Activated T-helper 17 cell treated with anti-CD3 and anti-CD28 coated beads, Interleukin-2, amount 50 U/mL, for 72 hours (primary cell): ENCODE data around the gene TMEM130. TPM values are rescaled to one million over a fixed set of nuclear protein-coding genes. Genes with fewer than 3 reads are reported as not detected.

ENCODE experiments used
- ATAC-seq: fragments of 150-1000 bp; cut with Tn5 transposase; replicated peaks from 2 replicates; pipeline ENCODE4 v1.10.0; 2021; ENCODE audit warnings: mild to moderate bottlenecking, moderate library complexity
- H3K27ac Mint-ChIP-seq: one replicate; pipeline ENCODE4 v1.8.0; 2022; ENCODE audit warnings: mixed read lengths
- H3K27me3 Mint-ChIP-seq: one replicate; pipeline ENCODE4 v1.8.0; 2022; ENCODE audit warnings: mixed read lengths
- H3K36me3 Mint-ChIP-seq: one replicate; pipeline ENCODE4 v1.8.0; 2022; ENCODE audit warnings: low read depth, mild to moderate bottlenecking, mixed read lengths
- H3K4me1 Mint-ChIP-seq: one replicate; pipeline ENCODE4 v1.8.0; 2022; ENCODE audit warnings: mixed read lengths
- H3K4me3 Mint-ChIP-seq: one replicate; pipeline ENCODE4 v1.8.0; 2022; ENCODE audit warnings: mild to moderate bottlenecking, mixed read lengths
- H3K9me3 Mint-ChIP-seq: one replicate; pipeline ENCODE4 v1.8.0; 2022; ENCODE audit warnings: mixed read lengths
- total RNA-seq, 2 donors: library from RNA; stranded (reverse); gene quantifications; one replicate each; pipeline ENCODE4 v1.2.3, GENCODE V29; 2022

Gene TMEM130
- total RNA-seq, 2 donors from 2014 or later = not detected

DNA sequence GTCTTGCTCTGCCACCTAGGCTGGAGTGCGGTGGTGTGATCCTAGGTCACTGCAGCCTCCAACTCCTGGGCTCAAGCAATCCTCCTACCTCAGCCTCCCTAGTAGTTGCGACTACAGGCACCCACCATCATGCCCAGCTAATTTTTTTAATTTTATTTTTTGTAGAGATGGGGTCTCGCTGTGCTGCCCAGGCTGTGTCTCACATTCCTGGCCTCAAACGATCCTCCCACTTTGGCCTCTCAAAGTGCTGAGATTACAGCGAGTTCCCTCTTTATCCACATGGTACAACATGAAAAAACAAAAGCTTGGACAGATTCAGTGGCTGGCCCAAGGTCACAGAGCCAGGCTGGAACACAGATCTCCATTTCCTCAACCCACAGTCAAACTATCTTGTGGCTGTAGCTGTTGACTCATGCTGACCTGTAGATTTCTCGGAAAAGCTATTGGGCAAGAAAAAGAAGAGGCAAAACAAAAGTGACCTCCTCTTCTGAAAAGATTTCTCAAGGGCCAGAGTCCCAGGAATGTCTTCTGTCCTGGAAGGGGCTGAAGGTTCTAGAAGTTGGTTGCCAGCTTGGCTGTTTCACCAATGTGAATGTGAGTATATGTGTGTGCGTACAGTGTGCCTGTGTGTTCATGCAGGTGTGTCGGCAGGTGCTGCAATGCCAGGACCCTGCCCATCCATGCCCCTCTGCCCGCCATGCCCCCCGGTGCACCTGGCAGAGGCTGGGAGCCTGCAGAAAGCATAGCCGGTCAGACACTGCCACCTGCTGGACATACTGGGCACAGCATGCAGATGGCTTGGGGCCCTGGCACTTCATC, 28.4 kb downstream of the TMEM130 start:
- Mint-ChIP-seq H3K4me1 (no peaks in the 10 kb centered on the region), H3K27ac (no peak overlapping the region), H3K4me3 (no peak overlapping the region), H3K27me3 (peaks cover 7% of the 10 kb centered on the region), H3K36me3 (no peaks in the 10 kb centered on the region), H3K9me3 (no peaks in the 10 kb centered on the region)
- ATAC-seq = peak; percentile 58

DNA sequence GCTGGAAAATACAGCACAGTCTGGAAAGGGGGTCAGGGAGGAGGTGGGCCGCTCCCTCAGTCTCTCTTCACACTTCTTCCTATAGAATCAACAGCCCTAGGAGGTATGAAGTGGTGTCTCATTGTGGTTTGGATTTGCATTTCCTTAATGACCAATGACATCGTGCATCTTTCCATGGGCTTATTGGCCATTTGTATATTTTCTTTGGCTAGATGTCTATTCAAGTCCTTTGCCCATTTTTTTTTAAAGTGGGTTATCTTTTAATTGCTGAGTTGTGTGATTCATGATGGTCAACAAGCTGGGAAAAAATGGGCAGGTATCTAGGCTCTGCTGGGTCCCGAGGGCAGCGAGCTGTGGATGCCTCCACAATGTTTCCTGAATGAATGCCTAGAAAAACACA, 29.1 kb downstream of the TMEM130 start:
- Mint-ChIP-seq H3K27me3 (peaks cover 7% of the 10 kb centered on the region), H3K4me3 (no peak overlapping the region), H3K4me1 (no peaks in the 10 kb centered on the region), H3K36me3 (no peaks in the 10 kb centered on the region), H3K9me3 (no peaks in the 10 kb centered on the region), H3K27ac (no peak overlapping the region)
- ATAC-seq = no peak

DNA sequence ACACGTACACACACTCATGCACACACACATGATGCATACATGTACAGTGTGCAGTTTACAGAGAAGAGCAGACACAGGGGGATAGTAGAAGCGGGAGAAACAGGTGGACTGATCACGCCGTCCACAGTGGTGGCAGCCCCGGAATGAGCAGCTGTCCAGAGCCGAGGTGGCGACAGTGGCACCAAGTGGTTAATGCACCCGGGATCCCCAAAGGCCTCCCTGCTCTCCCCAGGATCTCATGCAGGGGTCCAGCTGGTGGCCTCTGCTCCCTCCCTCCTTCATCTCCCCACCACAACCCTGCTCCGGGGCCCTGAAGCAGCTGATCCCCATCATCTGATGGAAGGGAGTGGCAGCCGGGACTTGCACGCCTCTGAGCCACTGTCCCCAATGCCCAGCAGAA, 29.7 kb downstream of the TMEM130 start:
- ATAC-seq = no peak
- Mint-ChIP-seq H3K4me1 (no peaks in the 10 kb centered on the region), H3K4me3 (no peak overlapping the region), H3K9me3 (no peaks in the 10 kb centered on the region), H3K27me3 (peaks cover 7% of the 10 kb centered on the region), H3K27ac (no peak overlapping the region), H3K36me3 (no peaks in the 10 kb centered on the region)

DNA sequence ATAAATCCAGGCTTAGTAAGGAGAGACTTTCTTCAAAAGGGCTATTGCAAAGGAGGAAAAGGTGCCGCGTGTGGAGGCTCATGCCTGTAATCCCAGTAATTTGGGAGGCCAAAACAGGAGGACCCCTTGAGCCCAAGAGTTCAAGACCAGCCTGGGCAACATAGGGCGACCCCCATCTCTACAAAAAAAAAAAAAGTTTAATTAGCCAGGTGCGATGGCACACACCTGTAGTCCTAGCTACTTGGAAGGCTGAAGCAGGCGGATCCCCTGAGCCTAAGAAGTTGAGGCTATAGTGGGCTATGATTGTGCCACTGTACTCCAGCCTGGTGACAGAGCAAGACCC, 32.2 kb downstream of the TMEM130 start:
- H3K9me3 Mint-ChIP-seq = no peaks in the 10 kb centered on the region
- no peaks in the 10 kb centered on the region for H3K36me3 Mint-ChIP-seq
- no peak overlapping the region for H3K27ac Mint-ChIP-seq
- H3K4me3 Mint-ChIP-seq = no peak overlapping the region
- H3K4me1 Mint-ChIP-seq = no peaks in the 10 kb centered on the region
- H3K27me3 Mint-ChIP-seq = peaks cover 7% of the 10 kb centered on the region
- ATAC-seq = no peak

DNA sequence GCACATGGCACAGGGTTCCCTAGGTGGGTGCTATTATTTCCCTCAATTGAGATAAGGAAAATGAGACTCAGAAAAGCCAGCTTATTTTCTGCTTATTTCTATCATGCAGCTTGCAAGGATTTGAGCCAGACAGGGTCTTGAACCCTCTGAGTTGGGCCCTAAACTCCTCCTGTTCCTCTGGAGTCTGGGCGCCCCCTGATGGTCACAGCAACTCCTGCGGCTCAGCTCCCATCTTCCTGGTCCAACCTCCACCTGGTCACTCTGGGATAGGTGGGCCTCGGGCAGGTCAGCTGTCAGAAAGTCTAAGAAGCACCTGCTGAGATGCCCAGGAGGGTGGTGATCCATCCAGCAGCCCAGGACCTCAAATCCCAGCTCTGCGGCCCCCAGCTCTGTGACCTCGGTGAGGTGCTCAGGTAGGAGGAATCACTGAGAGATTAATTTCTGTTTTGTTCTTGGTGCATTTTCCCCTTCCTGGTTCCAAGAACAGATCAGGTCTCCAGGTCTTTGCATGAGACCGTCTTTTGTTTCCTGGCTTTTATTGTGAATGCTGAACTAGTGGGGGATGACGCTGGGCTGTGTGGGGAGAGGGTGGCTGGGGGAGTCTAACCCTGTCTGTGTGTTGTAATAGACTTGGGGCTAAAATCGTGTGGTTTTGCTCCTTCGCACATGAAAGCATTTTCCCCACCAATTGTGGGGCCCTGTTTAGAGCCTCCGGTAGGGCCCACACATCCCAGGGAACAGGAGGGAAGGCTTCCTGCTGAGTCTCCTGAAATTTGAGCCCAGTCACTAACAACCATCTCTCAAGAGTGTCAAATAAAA, 32.8 kb downstream of the TMEM130 start:
- Mint-ChIP-seq H3K27ac (no peak overlapping the region), H3K27me3 (peaks cover 7% of the 10 kb centered on the region), H3K4me3 (no peak overlapping the region), H3K36me3 (no peaks in the 10 kb centered on the region), H3K4me1 (no peaks in the 10 kb centered on the region), H3K9me3 (no peaks in the 10 kb centered on the region)
- ATAC-seq = no peak

DNA sequence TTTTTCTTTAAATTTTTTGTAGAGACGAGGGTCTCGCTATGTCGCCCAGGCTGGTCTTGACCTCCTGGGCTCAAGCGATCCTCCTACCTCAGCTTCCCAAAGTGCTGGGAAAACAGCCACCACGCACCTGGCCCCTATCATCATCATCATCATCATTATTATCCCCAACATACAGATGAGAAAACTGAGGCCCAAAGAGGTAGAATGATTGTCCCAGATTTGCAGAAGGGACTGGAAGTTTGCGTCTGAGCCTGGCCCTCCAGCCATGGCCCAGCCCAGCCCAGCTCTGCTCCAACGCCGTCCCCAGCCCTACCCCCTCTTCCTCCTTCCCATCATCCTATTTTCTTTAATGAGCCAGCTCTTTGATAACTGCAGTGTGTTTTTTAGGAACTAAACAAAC, 34.9 kb downstream of the TMEM130 start:
- Mint-ChIP-seq H3K4me3 (no peak overlapping the region), H3K9me3 (no peaks in the 10 kb centered on the region), H3K36me3 (no peaks in the 10 kb centered on the region), H3K4me1 (no peaks in the 10 kb centered on the region), H3K27me3 (peaks cover 7% of the 10 kb centered on the region), H3K27ac (no peak overlapping the region)
- no peak for ATAC-seq

DNA sequence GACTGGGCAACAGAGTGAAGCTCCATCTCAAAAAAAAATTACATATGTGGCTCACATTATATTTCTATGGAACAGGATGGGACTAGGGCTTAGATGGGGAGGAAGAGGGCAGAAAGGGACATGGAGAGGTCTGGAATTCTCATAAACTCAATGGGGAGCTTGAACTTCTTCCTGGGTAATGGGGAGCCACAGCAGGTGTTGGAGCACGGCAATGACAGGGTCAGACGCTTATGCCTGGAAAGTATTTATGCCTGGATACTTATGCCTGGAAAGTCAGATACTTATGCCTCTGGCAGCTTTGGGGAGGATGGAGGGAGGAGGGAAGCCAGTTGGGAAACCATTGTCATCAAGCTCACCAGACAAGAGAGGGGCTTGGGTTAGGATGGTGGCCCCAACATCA, 36.8 kb downstream of the TMEM130 start:
- ATAC-seq = no peak
- no peak overlapping the region for H3K27ac Mint-ChIP-seq
- peaks cover 5% of the 10 kb centered on the region for H3K27me3 Mint-ChIP-seq
- H3K4me3 Mint-ChIP-seq = no peak overlapping the region
- H3K4me1 Mint-ChIP-seq = no peaks in the 10 kb centered on the region
- no peaks in the 10 kb centered on the region for H3K9me3 Mint-ChIP-seq
- no peaks in the 10 kb centered on the region for H3K36me3 Mint-ChIP-seq

DNA sequence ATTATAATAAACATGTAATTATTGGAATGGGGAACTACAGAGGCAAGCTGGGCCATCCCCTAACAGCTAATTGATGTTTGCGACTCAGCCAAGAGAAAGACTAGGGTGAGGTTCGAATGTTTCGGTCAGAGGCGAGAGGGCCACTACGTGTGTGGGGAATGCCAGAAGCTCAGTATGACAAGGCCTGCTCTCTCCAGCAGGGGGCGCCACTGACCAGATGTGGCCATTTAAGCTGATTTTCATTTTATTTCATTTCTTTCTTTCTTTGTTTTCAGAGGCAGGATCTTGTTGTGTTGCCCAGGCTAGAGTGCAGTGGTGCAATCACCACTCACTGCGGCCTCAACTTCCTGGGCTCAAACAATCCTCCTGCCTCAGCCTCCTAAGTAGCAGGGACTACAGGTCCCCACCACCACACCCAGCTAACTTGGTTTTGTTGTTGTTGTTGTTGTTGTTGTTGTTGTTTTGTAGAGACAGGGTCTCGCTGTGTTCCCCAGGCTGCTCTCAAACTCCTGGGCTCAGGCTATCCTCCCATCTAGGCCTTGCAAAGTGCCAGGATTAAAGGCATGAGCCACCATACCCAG, 38.1 kb downstream of the TMEM130 start:
- Mint-ChIP-seq H3K27ac (no peak overlapping the region), H3K9me3 (no peaks in the 10 kb centered on the region), H3K36me3 (no peaks in the 10 kb centered on the region), H3K27me3 (peaks cover 9% of the 10 kb centered on the region), H3K4me1 (no peaks in the 10 kb centered on the region), H3K4me3 (no peak overlapping the region)
- no peak for ATAC-seq

DNA sequence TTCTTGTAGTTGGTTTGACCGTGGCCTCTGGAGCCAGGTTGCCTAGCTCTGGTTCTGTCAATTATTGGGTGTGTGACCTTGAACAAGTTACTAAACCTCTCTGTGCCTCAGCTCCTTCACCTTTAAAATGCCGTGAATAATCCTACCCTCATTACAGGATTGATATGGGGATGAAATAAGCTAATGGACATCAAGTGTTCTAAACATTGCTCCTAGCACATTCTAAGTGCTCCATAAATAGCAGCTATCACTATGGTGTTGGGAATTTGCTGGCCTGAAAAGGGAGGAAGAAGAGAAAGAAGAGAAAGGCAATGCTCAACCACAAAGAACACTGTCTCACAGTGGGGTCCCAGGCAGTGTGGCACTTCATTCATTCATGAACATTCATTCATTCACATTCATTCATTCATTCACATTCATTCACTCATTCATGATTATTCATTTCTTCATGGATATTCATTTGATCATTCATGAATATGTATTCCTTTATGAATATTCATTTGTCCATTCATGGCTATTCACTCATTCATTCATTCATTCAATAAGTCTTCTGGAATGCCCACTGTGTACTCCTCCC, 38.8 kb downstream of the TMEM130 start:
- no peaks in the 10 kb centered on the region for H3K36me3 Mint-ChIP-seq
- no peak for ATAC-seq
- H3K4me1 Mint-ChIP-seq = no peaks in the 10 kb centered on the region
- peaks cover 9% of the 10 kb centered on the region for H3K27me3 Mint-ChIP-seq
- no peak overlapping the region for H3K4me3 Mint-ChIP-seq
- no peaks in the 10 kb centered on the region for H3K9me3 Mint-ChIP-seq
- no peak overlapping the region for H3K27ac Mint-ChIP-seq

DNA sequence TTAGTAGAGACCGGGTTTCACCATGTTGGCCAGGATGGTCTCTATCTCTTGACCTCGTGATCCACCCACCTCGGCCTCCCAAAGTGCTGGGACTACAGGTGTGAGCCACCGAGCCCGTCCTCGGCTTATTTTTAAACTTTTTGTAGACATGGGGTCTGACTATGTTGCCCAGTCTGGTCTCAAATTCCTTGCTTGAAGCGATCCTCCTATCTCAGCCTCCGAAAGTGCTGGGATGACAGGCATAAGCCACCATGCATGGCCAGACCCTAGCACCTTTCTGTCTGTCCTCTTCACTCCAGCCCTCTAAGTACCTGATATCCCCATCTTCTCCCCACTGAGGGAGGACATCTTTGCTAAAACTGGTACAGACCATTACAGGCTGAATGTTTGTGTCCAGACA, 41.4 kb downstream of the TMEM130 start:
- H3K4me3 Mint-ChIP-seq = no peak overlapping the region
- no peak for ATAC-seq
- peaks cover 17% of the 10 kb centered on the region for H3K27me3 Mint-ChIP-seq
- H3K9me3 Mint-ChIP-seq = no peaks in the 10 kb centered on the region
- H3K27ac Mint-ChIP-seq = no peak overlapping the region
- H3K4me1 Mint-ChIP-seq = no peaks in the 10 kb centered on the region
- H3K36me3 Mint-ChIP-seq = no peaks in the 10 kb centered on the region

DNA sequence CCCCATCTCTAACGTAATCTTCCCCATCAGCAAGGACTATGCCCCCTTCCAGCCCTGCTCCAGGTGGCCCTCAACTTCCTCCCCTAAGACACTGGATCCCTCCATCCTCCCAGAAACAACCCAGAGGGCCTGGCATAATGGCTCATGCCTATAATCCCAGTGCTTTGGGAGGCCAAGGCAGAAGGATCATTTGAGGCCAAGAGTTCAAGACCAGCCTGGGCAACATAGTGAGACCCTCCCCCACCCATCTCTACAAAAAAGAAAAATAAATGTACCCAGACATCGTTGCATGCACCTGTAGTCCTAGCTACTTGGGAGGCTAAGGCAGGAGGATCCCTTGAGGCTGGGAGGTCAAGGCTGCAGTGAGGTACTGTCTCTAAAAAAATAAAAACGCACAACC, 42.6 kb downstream of the TMEM130 start:
- no peaks in the 10 kb centered on the region for H3K4me1 Mint-ChIP-seq
- no peaks in the 10 kb centered on the region for H3K9me3 Mint-ChIP-seq
- no peak overlapping the region for H3K4me3 Mint-ChIP-seq
- no peak for ATAC-seq
- H3K27ac Mint-ChIP-seq = no peak overlapping the region
- no peaks in the 10 kb centered on the region for H3K36me3 Mint-ChIP-seq
- H3K27me3 Mint-ChIP-seq = peaks cover 17% of the 10 kb centered on the region

DNA sequence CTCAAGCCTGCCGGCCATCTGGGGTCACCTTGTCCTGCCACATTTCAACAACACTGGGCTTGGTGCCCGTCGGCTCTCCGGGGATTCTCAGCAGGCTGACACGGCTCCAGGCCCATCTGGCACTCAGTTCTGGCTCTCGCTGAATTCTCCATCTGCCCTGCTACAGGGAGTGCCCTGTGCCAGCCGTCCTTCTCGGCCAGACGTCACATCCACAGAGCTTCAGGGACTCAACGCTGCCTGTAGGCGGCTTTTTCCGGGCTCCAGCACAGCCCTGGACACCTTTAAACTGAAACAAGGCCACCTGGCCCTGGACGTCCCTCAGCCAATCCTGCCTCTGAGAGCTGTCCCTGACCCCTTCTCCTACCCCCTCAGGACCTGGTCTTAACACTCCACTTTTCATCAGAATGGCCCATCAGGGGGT, 43.0 kb downstream of the TMEM130 start:
- H3K36me3 Mint-ChIP-seq = no peaks in the 10 kb centered on the region
- no peak overlapping the region for H3K4me3 Mint-ChIP-seq
- H3K4me1 Mint-ChIP-seq = no peaks in the 10 kb centered on the region
- ATAC-seq = no peak
- H3K27me3 Mint-ChIP-seq = peaks cover 17% of the 10 kb centered on the region
- H3K27ac Mint-ChIP-seq = no peak overlapping the region
- H3K9me3 Mint-ChIP-seq = no peaks in the 10 kb centered on the region

DNA sequence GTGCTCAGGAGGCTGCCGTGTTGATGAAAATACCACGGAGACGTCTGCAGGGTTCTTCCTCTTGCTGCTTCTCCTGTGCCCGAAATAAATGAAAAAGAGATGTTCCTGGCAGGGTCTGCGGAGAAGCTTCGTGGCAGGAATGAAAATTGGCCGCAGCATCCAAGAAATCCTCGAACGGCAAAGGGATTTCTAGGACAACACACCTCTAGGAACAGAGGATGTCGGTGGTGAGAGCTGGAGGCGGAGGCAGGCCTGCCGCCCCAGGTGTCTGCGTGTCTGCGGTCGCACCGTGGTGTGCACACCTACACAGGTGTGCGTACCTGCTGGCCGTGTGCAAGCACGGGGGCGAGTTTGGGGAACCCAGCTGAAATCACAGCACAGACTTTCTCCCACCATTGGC, 43.4 kb downstream of the TMEM130 start:
- H3K4me1 Mint-ChIP-seq = no peaks in the 10 kb centered on the region
- no peak overlapping the region for H3K27ac Mint-ChIP-seq
- no peaks in the 10 kb centered on the region for H3K9me3 Mint-ChIP-seq
- no peaks in the 10 kb centered on the region for H3K36me3 Mint-ChIP-seq
- H3K27me3 Mint-ChIP-seq = peaks cover 17% of the 10 kb centered on the region
- no peak overlapping the region for H3K4me3 Mint-ChIP-seq
- ATAC-seq = no peak

DNA sequence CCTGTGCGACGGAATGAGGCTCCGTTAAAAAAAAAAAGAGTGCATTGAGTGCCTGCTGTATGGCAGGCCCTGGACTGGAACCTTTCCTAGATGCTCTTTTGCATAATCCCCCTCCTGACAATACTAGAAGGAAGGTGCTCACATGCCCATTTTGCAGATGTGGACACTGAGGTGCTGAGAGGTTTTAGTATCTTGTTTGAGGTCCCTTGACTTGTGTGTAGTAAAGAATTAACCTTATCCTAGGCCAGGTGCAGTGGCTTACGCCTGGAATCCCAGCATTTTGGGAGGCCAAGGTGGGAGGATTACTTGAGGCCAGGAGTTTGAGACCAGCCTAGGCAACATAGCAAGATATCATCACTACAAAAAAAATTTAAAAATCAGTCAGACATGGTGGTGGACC, 46.6 kb downstream of the TMEM130 start:
- no peak for ATAC-seq
- Mint-ChIP-seq H3K36me3 (no peaks in the 10 kb centered on the region), H3K27me3 (peaks cover 15% of the 10 kb centered on the region), H3K9me3 (no peaks in the 10 kb centered on the region), H3K4me1 (no peaks in the 10 kb centered on the region), H3K4me3 (no peak overlapping the region), H3K27ac (no peak overlapping the region)

DNA sequence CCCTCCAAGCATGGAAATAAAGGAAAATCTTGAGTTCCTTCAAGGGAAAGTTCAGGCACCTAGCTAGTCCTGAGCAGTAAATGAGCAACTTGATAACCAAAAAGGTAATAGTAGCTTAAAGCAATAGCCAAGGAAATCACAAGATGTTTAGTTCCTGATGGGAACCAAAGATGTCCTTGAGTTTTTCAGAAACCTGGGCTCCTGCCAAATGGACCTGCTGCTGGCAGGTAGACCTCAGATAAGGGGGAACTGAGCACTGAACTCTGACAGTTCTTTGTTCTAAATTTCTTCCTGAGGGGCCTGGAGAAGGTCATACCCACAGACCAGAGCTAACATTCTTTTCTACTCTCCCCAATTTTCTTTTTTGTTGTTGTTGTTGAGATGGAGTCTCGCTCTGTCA, 48.5 kb downstream of the TMEM130 start:
- ATAC-seq = no peak
- Mint-ChIP-seq H3K27ac (no peak overlapping the region), H3K4me1 (no peaks in the 10 kb centered on the region), H3K36me3 (no peaks in the 10 kb centered on the region), H3K4me3 (no peak overlapping the region), H3K27me3 (peaks cover 17% of the 10 kb centered on the region), H3K9me3 (no peaks in the 10 kb centered on the region)
